Measurements from ENCODE around the gene MANSC4. TPM values are rescaled to one million over a fixed set of nuclear protein-coding genes. Genes with fewer than 3 reads are reported as not detected.

The MANSC4 gene
- total and polyA plus RNA-seq, 9 of the 15 experiments (the other 6 are each of a cell fraction or from before 2014, with no cell fraction given) = not detected

DNA sequence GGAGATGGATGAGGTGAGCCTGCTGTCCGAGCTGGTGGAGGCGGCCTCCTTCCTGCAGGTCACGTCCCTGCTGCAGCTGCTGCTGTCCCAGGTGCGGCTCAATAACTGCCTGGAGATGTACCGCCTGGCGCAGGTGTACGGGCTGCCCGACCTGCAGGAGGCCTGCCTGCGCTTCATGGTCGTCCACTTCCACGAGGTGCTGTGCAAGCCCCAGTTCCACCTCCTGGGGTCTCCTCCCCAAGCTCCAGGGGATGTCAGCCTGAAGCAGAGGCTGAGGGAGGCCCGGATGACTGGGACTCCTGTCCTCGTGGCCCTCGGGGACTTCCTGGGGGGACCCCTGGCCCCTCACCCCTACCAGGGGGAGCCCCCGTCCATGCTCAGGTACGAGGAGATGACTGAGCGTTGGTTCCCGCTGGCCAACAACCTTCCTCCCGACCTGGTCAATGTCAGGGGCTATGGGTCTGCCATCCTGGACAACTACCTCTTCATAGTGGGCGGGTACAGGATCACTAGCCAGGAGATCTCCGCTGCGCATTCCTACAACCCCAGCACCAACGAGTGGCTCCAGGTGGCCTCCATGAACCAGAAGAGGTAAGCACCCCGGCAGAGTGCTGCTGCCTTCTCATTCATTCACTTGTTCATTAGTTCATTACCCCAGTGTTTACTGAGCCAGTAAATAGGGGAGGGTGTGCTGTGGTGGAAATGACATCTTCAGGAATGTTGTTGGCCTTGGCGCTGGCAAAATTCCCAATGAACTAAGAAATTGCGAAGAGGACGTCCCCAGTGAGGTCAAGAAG, 774 bp upstream of the MANSC4 start (continued):
- TF ChIP-seq GABPA (tag; conservative IDR thresholded peaks at IDR 0.05; ENCODE audit: low read depth) (no peak), ZNF197 (CRISPR knock-in tag; IDR thresholded peaks at IDR 0.05; ENCODE audit: low read depth) (no peak), MYC (IDR thresholded peaks at IDR 0.05; ENCODE audit: low read depth, low read length) (no peak), MYC (CRISPR knock-in tag; IDR thresholded peaks at IDR 0.05; ENCODE audit: borderline replicate concordance, low read depth) (peak; percentile 65; the same call in 1 of the 2 replicates), MECOM (CRISPR knock-in tag; IDR thresholded peaks at IDR 0.05) (no peak), FOS (IDR thresholded peaks at IDR 0.05; ENCODE audit: extremely low read depth, insufficient read length) (no peak), TRIM28 (IDR thresholded peaks at IDR 0.05) (no peak), ZC3H4 (CRISPR knock-in tag; IDR thresholded peaks at IDR 0.05; ENCODE audit: borderline replicate concordance) (no peak), GATAD2A (IDR thresholded peaks at IDR 0.05) (no peak), SMC3 (conservative IDR thresholded peaks at IDR 0.05; ENCODE audit: insufficient read depth, low read depth, low read length) (no peak), ZNF436 (CRISPR knock-in tag; IDR thresholded peaks at IDR 0.05) (no peak), HOXB6 (CRISPR knock-in tag; IDR thresholded peaks at IDR 0.05; ENCODE audit: borderline replicate concordance) (no peak), SMARCB1 (IDR thresholded peaks at IDR 0.05; ENCODE audit: insufficient read length, low read depth) (no peak), THRAP3 (IDR thresholded peaks at IDR 0.05; ENCODE audit: borderline replicate concordance) (no peak), KAT7 (CRISPR knock-in tag; IDR thresholded peaks at IDR 0.05; ENCODE audit: borderline replicate concordance) (peak; percentile 59; the same call in 1 of the 2 replicates), CHD2 (IDR thresholded peaks at IDR 0.05; ENCODE audit: low read depth, low read length) (no peak), NR2C2 (CRISPR knock-in tag; IDR thresholded peaks at IDR 0.05) (no peak), NR2C2 (tag; IDR thresholded peaks at IDR 0.05) (0 out of 2 replicates have a peak, but pooled peaks have one; percentile 34)
- TF ChIP-seq, protein P1, sequence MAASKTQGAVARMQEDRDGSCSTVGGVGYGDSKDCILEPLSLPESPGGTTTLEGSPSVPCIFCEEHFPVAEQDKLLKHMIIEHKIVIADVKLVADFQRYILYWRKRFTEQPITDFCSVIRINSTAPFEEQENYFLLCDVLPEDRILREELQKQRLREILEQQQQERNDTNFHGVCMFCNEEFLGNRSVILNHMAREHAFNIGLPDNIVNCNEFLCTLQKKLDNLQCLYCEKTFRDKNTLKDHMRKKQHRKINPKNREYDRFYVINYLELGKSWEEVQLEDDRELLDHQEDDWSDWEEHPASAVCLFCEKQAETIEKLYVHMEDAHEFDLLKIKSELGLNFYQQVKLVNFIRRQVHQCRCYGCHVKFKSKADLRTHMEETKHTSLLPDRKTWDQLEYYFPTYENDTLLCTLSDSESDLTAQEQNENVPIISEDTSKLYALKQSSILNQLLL (CRISPR knock-in tag; IDR thresholded peaks at IDR 0.05; ENCODE audit: borderline replicate concordance) = no peak
- TF ChIP-seq, protein P2, sequence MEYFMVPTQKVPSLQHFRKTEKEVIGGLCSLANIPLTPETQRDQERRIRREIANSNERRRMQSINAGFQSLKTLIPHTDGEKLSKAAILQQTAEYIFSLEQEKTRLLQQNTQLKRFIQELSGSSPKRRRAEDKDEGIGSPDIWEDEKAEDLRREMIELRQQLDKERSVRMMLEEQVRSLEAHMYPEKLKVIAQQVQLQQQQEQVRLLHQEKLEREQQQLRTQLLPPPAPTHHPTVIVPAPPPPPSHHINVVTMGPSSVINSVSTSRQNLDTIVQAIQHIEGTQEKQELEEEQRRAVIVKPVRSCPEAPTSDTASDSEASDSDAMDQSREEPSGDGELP (CRISPR knock-in tag; IDR thresholded peaks at IDR 0.05; ENCODE audit: borderline replicate concordance) = 0 out of 2 replicates have a peak, but pooled peaks have one; percentile 26
- TF ChIP-seq, protein P3, sequence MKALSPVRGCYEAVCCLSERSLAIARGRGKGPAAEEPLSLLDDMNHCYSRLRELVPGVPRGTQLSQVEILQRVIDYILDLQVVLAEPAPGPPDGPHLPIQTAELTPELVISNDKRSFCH (CRISPR knock-in tag; IDR thresholded peaks at IDR 0.05) = no peak
- TF ChIP-seq, protein P3 (tag; IDR thresholded peaks at IDR 0.05) = 0 out of 2 replicates have a peak, but pooled peaks have one; percentile 4
- TF ChIP-seq, protein P4, sequence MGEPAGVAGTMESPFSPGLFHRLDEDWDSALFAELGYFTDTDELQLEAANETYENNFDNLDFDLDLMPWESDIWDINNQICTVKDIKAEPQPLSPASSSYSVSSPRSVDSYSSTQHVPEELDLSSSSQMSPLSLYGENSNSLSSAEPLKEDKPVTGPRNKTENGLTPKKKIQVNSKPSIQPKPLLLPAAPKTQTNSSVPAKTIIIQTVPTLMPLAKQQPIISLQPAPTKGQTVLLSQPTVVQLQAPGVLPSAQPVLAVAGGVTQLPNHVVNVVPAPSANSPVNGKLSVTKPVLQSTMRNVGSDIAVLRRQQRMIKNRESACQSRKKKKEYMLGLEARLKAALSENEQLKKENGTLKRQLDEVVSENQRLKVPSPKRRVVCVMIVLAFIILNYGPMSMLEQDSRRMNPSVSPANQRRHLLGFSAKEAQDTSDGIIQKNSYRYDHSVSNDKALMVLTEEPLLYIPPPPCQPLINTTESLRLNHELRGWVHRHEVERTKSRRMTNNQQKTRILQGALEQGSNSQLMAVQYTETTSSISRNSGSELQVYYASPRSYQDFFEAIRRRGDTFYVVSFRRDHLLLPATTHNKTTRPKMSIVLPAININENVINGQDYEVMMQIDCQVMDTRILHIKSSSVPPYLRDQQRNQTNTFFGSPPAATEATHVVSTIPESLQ (CRISPR knock-in tag; IDR thresholded peaks at IDR 0.05) = no peak
- TF ChIP-seq, protein P5, sequence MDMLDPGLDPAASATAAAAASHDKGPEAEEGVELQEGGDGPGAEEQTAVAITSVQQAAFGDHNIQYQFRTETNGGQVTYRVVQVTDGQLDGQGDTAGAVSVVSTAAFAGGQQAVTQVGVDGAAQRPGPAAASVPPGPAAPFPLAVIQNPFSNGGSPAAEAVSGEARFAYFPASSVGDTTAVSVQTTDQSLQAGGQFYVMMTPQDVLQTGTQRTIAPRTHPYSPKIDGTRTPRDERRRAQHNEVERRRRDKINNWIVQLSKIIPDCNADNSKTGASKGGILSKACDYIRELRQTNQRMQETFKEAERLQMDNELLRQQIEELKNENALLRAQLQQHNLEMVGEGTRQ (CRISPR knock-in tag; IDR thresholded peaks at IDR 0.05) = no peak

Data from K562 (cell line).